Heart right ventricle (tissue), 16 donors: ENCODE data around the gene RBM28. TPM values are rescaled to one million over a fixed set of nuclear protein-coding genes. Genes with fewer than 3 reads are reported as not detected.

ENCODE experiments used
- ATAC-seq, 8 donors: fragments of 200-7000 bp; cut with Tn5 transposase; one replicate each; pipeline ENCODE4 v1.9.1; 2020; ENCODE audit warnings: mild to moderate bottlenecking in 8 of 8, moderate library complexity in 8 of 8, moderate number of reproducible peaks in 1 of 8
- DNase-seq, 2 donors: peaks; one replicate each; pipeline ENCODE4 v3.0.0-alpha.2; 2020
- H3K27ac ChIP-seq, 10 donors: fragments of 200-600 bp; sonication (generic) in 2 of 10; one replicate each; pipeline versions ENCODE4 v1.5.0 to v1.8.0; 2020 to 2022; ENCODE audit warnings: mild to moderate bottlenecking in 3 of 10
- H3K27me3 ChIP-seq, 7 donors: fragments of 200-600 bp; one replicate each; pipeline ENCODE4 v1.8.0; 2021 to 2022; ENCODE audit warnings: mild to moderate bottlenecking in 2 of 7
- H3K36me3 ChIP-seq, 9 donors: fragments of 200-600 bp; sonication (generic) in 1 of 9; one replicate each; pipeline versions ENCODE4 v1.5.0 to v1.8.0; 2020 to 2022; ENCODE audit warnings: mild to moderate bottlenecking in 2 of 9
- H3K4me1 ChIP-seq, 9 donors: fragments of 200-600 bp; sonication (generic) in 1 of 9; one replicate each; pipeline versions ENCODE4 v1.5.0 to v1.8.0; 2020 to 2022; ENCODE audit warnings: mild to moderate bottlenecking in 4 of 9
- H3K4me3 ChIP-seq, 10 donors: fragments of 200-600 bp; sonication (generic) in 2 of 10; one replicate each; pipeline versions ENCODE4 v1.5.0 to v1.8.0; 2020 to 2022; ENCODE audit warnings: mild to moderate bottlenecking in 7 of 10, moderate library complexity in 2 of 10
- H3K9me3 ChIP-seq, 11 donors: fragments of 200-600 bp in 10 of 11; sonication (generic) in 2 of 11; one replicate each; pipeline versions ENCODE4 v1.5.0 to v1.8.0; 2013 to 2022; ENCODE audit warnings: mild to moderate bottlenecking in 2 of 11, control low read depth in 1 of 11, moderate library complexity in 1 of 11
- CTCF ChIP-seq, 9 donors: fragments of 200-600 bp; sonication (generic) in 2 of 9; IDR thresholded peaks; one replicate each; pipeline versions ENCODE4 v1.5.0 to v1.8.0; 2021 to 2022; ENCODE audit warnings: antibody characterized with exemption in 9 of 9, mild to moderate bottlenecking in 5 of 9, moderate library complexity in 1 of 9
- WGBS, 2 donors: extraction: QIAGEN DNeasy Blood & Tissue Kit; methylation state at CpG; one replicate each; pipeline ENCODE4 v1.1.7; 2013; ENCODE audit warnings: inconsistent platforms in 1 of 2; 5-methylcytosine and 5-hydroxymethylcytosine counted together
- intact Hi-C, 10 donors: fragments of 100-400 bp; cut with DNase I; formaldehyde crosslinking; loops; one replicate each; pipeline versions ENCODE4 v1.11.1 to v1.14.2; 2022
- polyA plus RNA-seq, 2 donors: library from polyadenylated mRNA; stranded (reverse); fragments of 200-250 nt; gene quantifications; one replicate each; pipeline ENCODE4 v1.2.3, GENCODE V29; 2013
- total RNA-seq, 10 donors: library from RNA; stranded (reverse); fragmentation: NEBNext Ultra II Directional in 3 of 10; extraction: Animal tissue kit (Norgen Biotek cat#: 25700) in 3 of 10; gene quantifications; one replicate each; pipeline versions ENCODE4 v1.2.1 to v1.2.4, GENCODE V29; 2021 to 2023
- donor health status: Arrhythmogenic right ventricular cardiomyopathy.
- donor health status: ischemic (EF 13 %, LVEDD 7.1; RV severe dilation, severe dysfunction).
- donor health status: healthy with polysubstance abuse.
- donor health status: DM: no; HTN: yes; CAD: no.
- donor health status: DM: no; HTN: no; CAD: no.
- donor health status: ischemic (EF 25% LVEDD 6.9; RV normal size, moderate dysfunction).
- donor health status: ischemic (EF 25% LVEDD 5.7; RV mildly dilated, moderate dysfunction).
- donor health status: healthy.
- donor health status: DM: yes; HTN: yes; CAD: no.
- donor health status: Ischemic cardiomyopathy.
- donor health status: ischemic (EF 35%, LVEDD 5.7; RV mildly dilated, moderate dysfunction).
- donor health status: nonischemic (EF 11% LVEDD 7.7; RV severe dilation, severe dysfunction).
- donor health status: DM: yes; HTN: yes; CAD: no.
- donor health status: PGD.
- donor health status: ischemic (EF 29% LVEDD 5.4; RV normal size, mild dysfunction).
- donor health status: nonischemic (EF 23%, LVEDD 6.1; RV moderate dilation, normal function).

Gene RBM28
- total and polyA plus RNA-seq, 12 donors = 16.6 to 96.9 (median 28.3) TPM

- DNase-seq (no peak), ATAC-seq (no peak)
- WGBS, 2 donors = 80 to 89% methylated on average over 3 of the region's 3 CpGs
- Histone ChIP-seq H3K4me3 (no peak overlapping the region), H3K36me3 (peaks cover 0 to 48% (median 8%) of the 10 kb centered on the region in 9 donors), H3K9me3 (no peaks in the 10 kb centered on the region), H3K27me3 (peaks cover 0 to 7% (median 0%) of the 10 kb centered on the region in 7 donors), H3K27ac (no peak overlapping the region), H3K4me1 (peaks cover 0 to 11% (median 5%) of the 10 kb centered on the region in 9 donors)
- TF ChIP-seq CTCF (IDR thresholded peaks at IDR 0.05) = no peak
- intact Hi-C loops = no loop called here
Observed at GRCh38 chr7:128390871-128391565, 47.3 kb upstream of the RBM28 start.

GRCh38 chr7:128389618-128390329 is 46.1 kb upstream of the RBM28 start:
- WGBS, 2 donors = 79 to 87% methylated on average over 9 of the region's 9 CpGs
- intact Hi-C loops = loop anchor here in 3 of 10 donors (1.0 to 5.0 kb wide), 2 partner anchors 39 to 42 kb away; no protein-coding TSS in a partner anchor
- TF ChIP-seq CTCF (IDR thresholded peaks at IDR 0.05) = no peak

GRCh38 chr7:128389085-128389617 is 45.4 kb upstream of the RBM28 start:
- no peak overlapping the region for H3K4me3 ChIP-seq
- WGBS, 2 donors = 42 to 55% methylated on average over 2 of the region's 2 CpGs
- TF ChIP-seq CTCF (IDR thresholded peaks at IDR 0.05) = no peak

More at GRCh38 chr7:128389618-128390329, 46.1 kb upstream of the RBM28 start:
- Histone ChIP-seq H3K36me3 (peaks cover 0 to 35% (median 8%) of the 10 kb centered on the region in 9 donors), H3K27me3 (peaks cover 0 to 7% (median 0%) of the 10 kb centered on the region in 7 donors), H3K4me1 (peaks cover 0 to 11% (median 5%) of the 10 kb centered on the region in 9 donors), H3K27ac (no peak overlapping the region), H3K9me3 (no peaks in the 10 kb centered on the region), H3K4me3 (no peak overlapping the region)
- DNase-seq (no peak), ATAC-seq (peak in 1 of 8 donors; percentile 11)

GRCh38 chr7:128388145-128388485 is 44.4 kb upstream of the RBM28 start:
- DNase-seq = no peak
- no peak overlapping the region for H3K27ac ChIP-seq
- TF ChIP-seq CTCF (IDR thresholded peaks at IDR 0.05) = no peak
- intact Hi-C loops = loop anchor here in 2 of 10 donors (5.0 kb wide), 1 partner anchor 41 kb away; no protein-coding TSS in a partner anchor
- WGBS, 2 donors = 27 to 37% methylated on average over 3 of the region's 3 CpGs
- H3K4me3 ChIP-seq = no peak overlapping the region
- peaks cover 0 to 11% (median 5%) of the 10 kb centered on the region in 9 donors for H3K4me1 ChIP-seq
- no peaks in the 10 kb centered on the region for H3K9me3 ChIP-seq
- H3K27me3 ChIP-seq = peaks cover 0 to 7% (median 0%) of the 10 kb centered on the region in 7 donors
- H3K36me3 ChIP-seq = peaks cover 0 to 19% (median 0%) of the 10 kb centered on the region in 9 donors
- no peak for ATAC-seq

More at GRCh38 chr7:128389085-128389617, 45.4 kb upstream of the RBM28 start:
- no peak for DNase-seq
- Histone ChIP-seq H3K36me3 (peaks cover 0 to 29% (median 6%) of the 10 kb centered on the region in 9 donors), H3K4me1 (peaks cover 0 to 11% (median 5%) of the 10 kb centered on the region in 9 donors), H3K27ac (no peak overlapping the region), H3K9me3 (no peaks in the 10 kb centered on the region), H3K27me3 (peaks cover 0 to 7% (median 0%) of the 10 kb centered on the region in 7 donors)
- ATAC-seq = peak in 1 of 8 donors; percentile 6
- intact Hi-C loops = loop anchor here in 3 of 10 donors (1.0 to 5.0 kb wide), 2 partner anchors 39 to 42 kb away; no protein-coding TSS in a partner anchor
